ENCODE measurements around the gene CHST3. TPM values are rescaled to one million over a fixed set of nuclear protein-coding genes. Genes with fewer than 3 reads are reported as not detected.

CHST3 gene
- total and polyA plus RNA-seq, 2 experiments from 2014 or later: 1.9 to 22.5 TPM

DNA sequence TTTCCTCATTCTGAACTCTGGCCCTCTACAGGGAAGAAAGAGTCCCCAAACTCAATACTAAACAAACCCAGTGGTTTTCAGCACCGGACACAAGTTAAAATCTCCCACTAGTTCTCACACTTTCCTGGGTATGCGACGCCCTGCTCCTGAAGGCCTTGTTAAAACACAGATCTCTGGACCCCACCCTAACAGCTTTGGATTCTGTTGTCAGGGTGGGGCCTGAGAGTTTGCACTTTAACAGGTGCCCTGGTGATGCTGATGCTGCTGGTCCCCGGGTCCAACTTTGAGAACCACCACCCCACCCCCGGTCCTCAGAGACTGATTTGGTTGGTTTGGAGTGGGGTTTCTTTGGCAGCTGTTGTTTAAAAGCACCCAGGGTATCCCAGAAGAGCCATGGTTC lies 61.6 kb downstream of the CHST3 start:
- TF ChIP-seq, protein P1, sequence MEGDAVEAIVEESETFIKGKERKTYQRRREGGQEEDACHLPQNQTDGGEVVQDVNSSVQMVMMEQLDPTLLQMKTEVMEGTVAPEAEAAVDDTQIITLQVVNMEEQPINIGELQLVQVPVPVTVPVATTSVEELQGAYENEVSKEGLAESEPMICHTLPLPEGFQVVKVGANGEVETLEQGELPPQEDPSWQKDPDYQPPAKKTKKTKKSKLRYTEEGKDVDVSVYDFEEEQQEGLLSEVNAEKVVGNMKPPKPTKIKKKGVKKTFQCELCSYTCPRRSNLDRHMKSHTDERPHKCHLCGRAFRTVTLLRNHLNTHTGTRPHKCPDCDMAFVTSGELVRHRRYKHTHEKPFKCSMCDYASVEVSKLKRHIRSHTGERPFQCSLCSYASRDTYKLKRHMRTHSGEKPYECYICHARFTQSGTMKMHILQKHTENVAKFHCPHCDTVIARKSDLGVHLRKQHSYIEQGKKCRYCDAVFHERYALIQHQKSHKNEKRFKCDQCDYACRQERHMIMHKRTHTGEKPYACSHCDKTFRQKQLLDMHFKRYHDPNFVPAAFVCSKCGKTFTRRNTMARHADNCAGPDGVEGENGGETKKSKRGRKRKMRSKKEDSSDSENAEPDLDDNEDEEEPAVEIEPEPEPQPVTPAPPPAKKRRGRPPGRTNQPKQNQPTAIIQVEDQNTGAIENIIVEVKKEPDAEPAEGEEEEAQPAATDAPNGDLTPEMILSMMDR (IDR thresholded peaks at IDR 0.05; ENCODE audit: low read depth, low read length): no peak
- no peak for DNase-seq (ENCODE audit: low read depth in 1 of 2, low spot score in 1 of 2)
- H3K4me1 ChIP-seq (ENCODE audit: low read depth): no peaks in the 10 kb centered on the region
- H3K27me3 ChIP-seq: no peaks in the 10 kb centered on the region
- no peaks in the 10 kb centered on the region for H3K36me3 ChIP-seq
- no peak overlapping the region for H3K4me3 ChIP-seq
- H3K9me3 ChIP-seq (ENCODE audit: low read depth): no peaks in the 10 kb centered on the region
- no peak overlapping the region for H3K27ac ChIP-seq

DNA sequence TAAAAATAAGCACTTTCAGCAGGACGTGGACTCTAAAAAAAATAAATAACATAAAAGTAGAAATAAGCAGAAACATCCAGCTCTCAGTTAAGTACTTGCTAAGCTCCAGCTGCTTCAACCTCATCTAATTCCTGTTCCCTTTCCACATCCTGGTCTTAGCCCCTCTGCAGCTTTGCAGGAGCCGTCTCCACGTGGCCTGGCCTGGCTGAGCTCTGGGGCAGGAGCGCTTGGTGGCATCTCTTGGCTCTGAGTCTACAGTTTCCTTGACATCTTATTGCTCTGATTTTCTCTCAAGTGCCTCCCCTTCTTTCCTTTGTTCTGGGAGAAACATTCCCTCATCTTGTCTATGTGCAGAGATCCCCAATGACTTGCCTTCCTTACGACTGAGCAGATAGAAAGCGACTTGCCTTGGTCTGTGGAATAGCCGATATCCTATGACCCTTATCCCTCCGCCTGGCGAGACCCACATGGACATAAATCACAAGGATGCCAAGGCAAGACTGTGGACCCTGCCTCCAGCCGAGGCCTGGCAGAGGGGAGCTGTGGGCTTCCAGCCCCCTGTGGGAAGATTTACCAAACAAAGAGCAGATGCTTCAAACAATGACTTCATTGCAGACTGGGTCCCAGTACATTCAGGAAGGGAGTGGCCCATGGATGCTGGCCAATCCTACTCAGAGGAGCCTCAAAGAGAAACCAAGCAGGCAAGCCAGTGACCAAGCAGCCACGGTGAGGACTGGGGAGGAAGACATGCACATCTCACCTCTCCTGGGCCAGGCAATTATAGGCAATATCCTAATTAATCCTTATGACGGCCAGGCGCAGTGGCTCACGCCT lies 62.3 kb downstream of the CHST3 start:
- Histone ChIP-seq H3K27ac (no peak overlapping the region), H3K27me3 (no peaks in the 10 kb centered on the region), H3K9me3 (ENCODE audit: low read depth) (no peaks in the 10 kb centered on the region), H3K36me3 (no peaks in the 10 kb centered on the region), H3K4me1 (ENCODE audit: low read depth) (no peaks in the 10 kb centered on the region), H3K4me3 (no peak overlapping the region)
- no peak for DNase-seq (ENCODE audit: low read depth in 1 of 2, low spot score in 1 of 2)
- TF ChIP-seq, protein P1 (IDR thresholded peaks at IDR 0.05; ENCODE audit: low read depth, low read length): no peak

DNA sequence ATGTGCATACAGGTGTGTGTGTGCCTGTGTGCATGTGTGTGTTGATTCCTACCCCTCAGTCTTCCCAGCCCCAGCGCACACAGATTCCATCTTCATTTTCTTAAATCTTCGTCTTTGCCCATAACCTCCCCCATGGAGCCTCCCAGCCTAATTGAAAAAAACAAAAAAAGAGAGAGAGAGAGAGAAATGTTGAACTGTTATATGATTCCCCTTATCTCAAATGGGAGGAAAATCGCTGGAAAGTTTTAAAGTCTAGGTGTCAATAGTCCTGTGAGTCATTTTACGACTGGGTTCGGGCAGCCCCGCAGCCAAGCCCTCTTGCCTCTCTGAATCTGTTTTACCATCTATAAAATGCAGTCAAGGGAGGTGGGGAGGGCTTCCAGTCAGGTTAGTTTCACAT lies 63.3 kb downstream of the CHST3 start:
- Histone ChIP-seq H3K27ac (no peak overlapping the region), H3K4me1 (ENCODE audit: low read depth) (no peaks in the 10 kb centered on the region)
- TF ChIP-seq, protein P1 (IDR thresholded peaks at IDR 0.05; ENCODE audit: low read depth, low read length): no peak

DNA sequence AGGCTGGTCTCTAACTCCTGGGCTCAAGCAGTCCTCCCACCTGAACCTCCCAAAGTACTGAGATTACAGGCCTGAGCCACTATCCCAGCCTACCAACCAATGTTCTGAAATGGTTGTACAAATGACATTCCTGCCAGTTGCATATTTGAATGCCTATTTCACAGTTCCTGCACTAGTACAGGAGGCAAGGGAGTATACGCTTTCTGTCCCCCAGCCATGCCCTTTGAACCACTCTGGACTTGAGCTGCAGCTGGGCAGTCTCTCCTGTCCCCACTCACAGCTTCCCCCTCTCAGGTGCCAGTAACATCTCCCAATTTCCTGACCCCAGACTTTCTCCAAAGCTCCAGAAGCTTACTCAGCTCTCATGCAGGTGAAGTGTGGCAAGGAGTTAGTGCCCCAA lies 65.2 kb downstream of the CHST3 start:
- TF ChIP-seq, protein P1 (IDR thresholded peaks at IDR 0.05; ENCODE audit: low read depth, low read length): no peak
- no peak overlapping the region for H3K27ac ChIP-seq
- no peaks in the 10 kb centered on the region for H3K27me3 ChIP-seq
- H3K4me3 ChIP-seq: no peak overlapping the region
- H3K4me1 ChIP-seq (ENCODE audit: low read depth): no peaks in the 10 kb centered on the region
- H3K9me3 ChIP-seq (ENCODE audit: low read depth): no peaks in the 10 kb centered on the region
- H3K36me3 ChIP-seq: no peaks in the 10 kb centered on the region
- no peak for DNase-seq (ENCODE audit: low read depth in 1 of 2, low spot score in 1 of 2)

More for the DNA sequence above, 63.3 kb downstream of the CHST3 start:
- DNase-seq (ENCODE audit: low read depth in 1 of 2, low spot score in 1 of 2): peak in 1 of 2 donors; percentile 66
- Histone ChIP-seq H3K9me3 (ENCODE audit: low read depth) (no peaks in the 10 kb centered on the region), H3K27me3 (no peaks in the 10 kb centered on the region), H3K36me3 (no peaks in the 10 kb centered on the region), H3K4me3 (no peak overlapping the region)

DNA sequence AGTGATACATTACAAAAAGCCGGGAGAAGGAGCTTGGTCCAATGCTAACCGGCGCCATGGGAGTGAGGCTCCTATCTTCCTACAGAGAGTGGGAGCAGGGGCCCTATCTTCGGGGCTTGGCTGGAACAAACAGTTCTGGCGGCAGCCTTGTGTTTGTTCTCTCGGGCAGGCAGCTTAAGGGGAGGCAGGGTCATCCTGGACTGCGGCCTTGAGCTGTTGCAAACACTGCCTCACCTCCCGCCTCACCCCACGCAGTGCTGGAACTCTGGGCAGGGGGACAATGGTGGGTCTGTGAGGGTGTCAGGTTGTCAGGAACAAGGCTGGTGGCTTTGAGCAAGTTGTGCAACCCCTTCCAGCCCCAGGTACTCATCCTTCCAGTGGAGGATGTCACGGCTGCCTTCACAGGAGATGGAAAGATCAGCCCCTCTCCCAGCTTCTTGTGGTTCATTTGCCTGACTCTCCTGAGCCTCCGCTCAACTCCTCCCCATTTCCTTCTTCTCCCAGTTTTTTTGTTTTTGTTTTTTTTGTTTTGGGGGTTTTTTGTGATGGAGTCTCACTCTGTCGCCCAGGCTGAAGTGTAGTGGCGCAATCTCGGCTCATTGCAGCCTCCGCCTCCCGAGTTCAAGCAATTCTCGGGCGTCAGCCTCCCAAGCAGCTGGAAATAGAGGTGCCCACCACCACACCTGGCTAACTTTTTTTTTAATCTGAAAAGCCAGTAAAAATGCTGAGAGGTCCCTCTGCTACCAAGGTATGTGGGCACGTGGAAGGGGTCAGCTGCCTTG lies 66.8 kb downstream of the CHST3 start:
- Histone ChIP-seq H3K27ac (no peak overlapping the region), H3K27me3 (no peaks in the 10 kb centered on the region), H3K36me3 (no peaks in the 10 kb centered on the region), H3K9me3 (ENCODE audit: low read depth) (no peaks in the 10 kb centered on the region), H3K4me1 (ENCODE audit: low read depth) (no peaks in the 10 kb centered on the region), H3K4me3 (no peak overlapping the region)
- peak in 1 of 2 donors; percentile 86 for DNase-seq (ENCODE audit: low read depth in 1 of 2, low spot score in 1 of 2)
- TF ChIP-seq, protein P1 (IDR thresholded peaks at IDR 0.05; ENCODE audit: low read depth, low read length): no peak
